ENCODE data around the gene ST3GAL3. TPM values are rescaled to one million over a fixed set of nuclear protein-coding genes. Genes with fewer than 3 reads are reported as not detected.
A peak's percentile ranks its signal among the peaks of the same experiment; 100 is the strongest.

ST3GAL3 gene
- total RNA-seq, 1 donor from 2014 or later = 11.4 TPM

- Mint-ChIP-seq H3K9me3 (ENCODE audit: unreplicated experiment) (no peaks in the 10 kb centered on the region), H3K27me3 (ENCODE audit: low read depth, unreplicated experiment) (peaks cover 16% of the 10 kb centered on the region), H3K4me3 (ENCODE audit: unreplicated experiment) (no peak overlapping the region), H3K4me1 (ENCODE audit: low read depth, unreplicated experiment) (peaks cover 4% of the 10 kb centered on the region), H3K36me3 (ENCODE audit: low read depth, unreplicated experiment) (peaks cover 9% of the 10 kb centered on the region), H3K27ac (ENCODE audit: unreplicated experiment) (no peak overlapping the region)
- Histone ChIP-seq H3K4me2 (ENCODE audit: low read length) (no peak overlapping the region), H3K9me3 (ENCODE audit: insufficient read depth, low read depth, low read length) (no peaks in the 10 kb centered on the region), H3K9ac (ENCODE audit: low read length) (no peak overlapping the region), H3K4me1 (ENCODE audit: insufficient read depth, low read length) (peaks cover under 1% of the 10 kb centered on the region), H3K27ac (ENCODE audit: low read depth, low read length) (no peak overlapping the region), H3K27me3 (ENCODE audit: insufficient read depth, low read length) (peaks cover 2% of the 10 kb centered on the region), H3K36me3 (ENCODE audit: insufficient read depth, low read length) (no peaks in the 10 kb centered on the region), H2AFZ (ENCODE audit: low read depth, low read length) (no peak overlapping the region), H3K4me3 (ENCODE audit: insufficient read depth, low read depth, low read length) (no peak overlapping the region), H4K20me1 (ENCODE audit: insufficient read depth, low read length) (peaks cover 16% of the 10 kb centered on the region), H3K79me2 (ENCODE audit: insufficient read depth, low read length) (no peaks in the 10 kb centered on the region)
- DNase-seq (ENCODE audit: low read depth) = no peak
- no peak for TF ChIP-seq CTCF (IDR thresholded peaks at IDR 0.05; ENCODE audit: insufficient read depth, low read depth, low read length)
- TF ChIP-seq EZH2 (IDR thresholded peaks at IDR 0.05; ENCODE audit: insufficient read depth, low read length) = no peak
- FAIRE-seq = no peak
These were observed 231.7 kb downstream of the ST3GAL3 start for GRCh38 chr1:43938892-43939587.

GRCh38 chr1:43942411-43942810, 235.1 kb downstream of the ST3GAL3 start:
- Histone ChIP-seq H3K4me2 (ENCODE audit: low read length) (no peak overlapping the region), H2AFZ (ENCODE audit: low read depth, low read length) (no peak overlapping the region), H3K4me1 (ENCODE audit: insufficient read depth, low read length) (peaks cover under 1% of the 10 kb centered on the region), H3K9ac (ENCODE audit: low read length) (no peak overlapping the region), H3K79me2 (ENCODE audit: insufficient read depth, low read length) (peaks cover 6% of the 10 kb centered on the region), H4K20me1 (ENCODE audit: insufficient read depth, low read length) (peaks cover 6% of the 10 kb centered on the region), H3K9me3 (ENCODE audit: insufficient read depth, low read depth, low read length) (no peaks in the 10 kb centered on the region), H3K4me3 (ENCODE audit: insufficient read depth, low read depth, low read length) (no peak overlapping the region), H3K27ac (ENCODE audit: low read depth, low read length) (no peak overlapping the region), H3K27me3 (ENCODE audit: insufficient read depth, low read length) (peaks cover 2% of the 10 kb centered on the region), H3K36me3 (ENCODE audit: insufficient read depth, low read length) (no peaks in the 10 kb centered on the region)
- Mint-ChIP-seq H3K9me3 (ENCODE audit: unreplicated experiment) (no peaks in the 10 kb centered on the region), H3K27ac (ENCODE audit: unreplicated experiment) (no peak overlapping the region), H3K4me1 (ENCODE audit: low read depth, unreplicated experiment) (no peaks in the 10 kb centered on the region), H3K4me3 (ENCODE audit: unreplicated experiment) (no peak overlapping the region), H3K36me3 (ENCODE audit: low read depth, unreplicated experiment) (peaks cover 9% of the 10 kb centered on the region), H3K27me3 (ENCODE audit: low read depth, unreplicated experiment) (peaks cover 16% of the 10 kb centered on the region)
- TF ChIP-seq CTCF (IDR thresholded peaks at IDR 0.05; ENCODE audit: insufficient read depth, low read depth, low read length) (no peak), EZH2 (IDR thresholded peaks at IDR 0.05; ENCODE audit: insufficient read depth, low read length) (no peak)
- no peak for FAIRE-seq
- no peak for DNase-seq (ENCODE audit: low read depth)

GRCh38 chr1:43944860-43945259, 237.5 kb downstream of the ST3GAL3 start:
- peaks cover 2% of the 10 kb centered on the region for H3K27me3 Mint-ChIP-seq (ENCODE audit: low read depth, unreplicated experiment)

More at GRCh38 chr1:43944860-43945259, 237.5 kb downstream of the ST3GAL3 start:
- TF ChIP-seq EZH2 (IDR thresholded peaks at IDR 0.05; ENCODE audit: insufficient read depth, low read length) (no peak), CTCF (IDR thresholded peaks at IDR 0.05; ENCODE audit: insufficient read depth, low read depth, low read length) (no peak)
- H3K4me3 Mint-ChIP-seq (ENCODE audit: unreplicated experiment) = peak overlapping the region; percentile 6
- H3K4me1 ChIP-seq (ENCODE audit: insufficient read depth, low read length) = peaks cover 10% of the 10 kb centered on the region
- DNase-seq (ENCODE audit: low read depth) (no peak), FAIRE-seq (no peak)
- H2AFZ ChIP-seq (ENCODE audit: low read depth, low read length) = no peak overlapping the region
- no peak overlapping the region for H3K4me2 ChIP-seq (ENCODE audit: low read length)
- H3K4me3 ChIP-seq (ENCODE audit: insufficient read depth, low read depth, low read length) = no peak overlapping the region
- H3K27ac ChIP-seq (ENCODE audit: low read depth, low read length) = no peak overlapping the region
- H4K20me1 ChIP-seq (ENCODE audit: insufficient read depth, low read length) = peaks cover 24% of the 10 kb centered on the region
- no peak overlapping the region for H3K27ac Mint-ChIP-seq (ENCODE audit: unreplicated experiment)
- H3K36me3 Mint-ChIP-seq (ENCODE audit: low read depth, unreplicated experiment) = peaks cover 3% of the 10 kb centered on the region
- peaks cover 7% of the 10 kb centered on the region for H3K4me1 Mint-ChIP-seq (ENCODE audit: low read depth, unreplicated experiment)
- peaks cover 1% of the 10 kb centered on the region for H3K27me3 ChIP-seq (ENCODE audit: insufficient read depth, low read length)
- H3K9me3 ChIP-seq (ENCODE audit: insufficient read depth, low read depth, low read length) = no peaks in the 10 kb centered on the region
- no peaks in the 10 kb centered on the region for H3K9me3 Mint-ChIP-seq (ENCODE audit: unreplicated experiment)
- H3K9ac ChIP-seq (ENCODE audit: low read length) = no peak overlapping the region
- peaks cover 28% of the 10 kb centered on the region for H3K79me2 ChIP-seq (ENCODE audit: insufficient read depth, low read length)
- no peaks in the 10 kb centered on the region for H3K36me3 ChIP-seq (ENCODE audit: insufficient read depth, low read length)

Measured in astrocyte (in vitro differentiated cells and primary cell).